Kidney (tissue), 14 donors: ENCODE measurements around the gene UNC5A. TPM values are rescaled to one million over a fixed set of nuclear protein-coding genes. Genes with fewer than 3 reads are reported as not detected.
A peak's percentile ranks its signal among the peaks of the same experiment; 100 is the strongest.
"Not testable (repeated sequence)": the region's sequence is repeated elsewhere in the genome, so short reads cannot be mapped to it uniquely, and the experiment has no call there.

ENCODE experiments used
- DNase-seq, 5 donors: peaks; one replicate each; pipeline ENCODE4 v3.0.0-alpha.2; 2013 to 2020
- FAIRE-seq: peaks from 2 replicates; lab custom pipeline; 2012; peaks lifted over from hg19 to GRCh38; lab: Jason Lieb, UNC
- H3K27ac ChIP-seq, 2 donors: one replicate each; pipeline ENCODE4 v1.7.0; 2013; ENCODE audit warnings: low read depth in 2 of 2, low read length in 2 of 2, inconsistent platforms in 1 of 2
- H3K27me3 ChIP-seq: one replicate; pipeline ENCODE4 v1.7.1; 2013; ENCODE audit warnings: low read length, inconsistent platforms; ENCODE audit not compliant: control insufficient read depth, insufficient read depth
- H3K36me3 ChIP-seq, 3 donors: one replicate each; pipeline versions ENCODE4 v1.7.0 to v1.7.1; 2013; ENCODE audit warnings: low read length in 3 of 3, control low read depth in 1 of 3, inconsistent platforms in 1 of 3; ENCODE audit not compliant: insufficient read depth in 3 of 3, control insufficient read depth in 2 of 3
- H3K4me1 ChIP-seq, 3 donors: one replicate each; pipeline versions ENCODE4 v1.7.0 to v1.7.1; 2013; ENCODE audit warnings: low read length in 3 of 3, inconsistent platforms in 1 of 3, low read depth in 1 of 3; ENCODE audit not compliant: control insufficient read depth in 2 of 3, insufficient read depth in 2 of 3
- H3K4me3 ChIP-seq, 3 donors: one replicate each; pipeline versions ENCODE4 v1.7.0 to v1.8.1; 2013; ENCODE audit warnings: low read length in 3 of 3, control low read depth in 1 of 3, inconsistent platforms in 1 of 3
- H3K9ac ChIP-seq, 3 donors: one replicate each; pipeline versions ENCODE4 v1.7.0 to v1.7.1; 2013; ENCODE audit warnings: low read length in 3 of 3, control low read depth in 1 of 3, inconsistent platforms in 1 of 3
- H3K9me3 ChIP-seq, 3 donors: one replicate each; pipeline versions ENCODE4 v1.7.0 to v1.7.1; 2013; ENCODE audit warnings: low read length in 3 of 3, control low read depth in 1 of 3, inconsistent platforms in 1 of 3; ENCODE audit not compliant: control insufficient read depth in 2 of 3, insufficient read depth in 1 of 3
- intact Hi-C: fragments of 100-400 bp; cut with DNase I; formaldehyde crosslinking; loops from one replicate; pipeline ENCODE4 v1.11.1; 2022
- polyA plus RNA-seq: library from polyadenylated mRNA; stranded (reverse); fragments of 350-450 nt; fragmentation: Illumina TruSeq; extraction: RNeasy Lipid Tissue Mini Kit (QIAGEN cat#74804); gene quantifications from one replicate; pipeline ENCODE4 v1.2.3, GENCODE V29; 2014; ENCODE audit warnings: low read depth, low replicate concordance; ENCODE audit not compliant: insufficient read depth
- total RNA-seq: library from RNA; stranded (reverse); fragmentation: NEBNext Ultra II Directional; extraction: Animal tissue kit (Norgen Biotek cat#: 25700); gene quantifications from one replicate; pipeline ENCODE4 v1.2.1, GENCODE V29; 2021
- TF ChIP-seq, protein P1 (sequence below): IDR thresholded peaks from 3 replicates; pipeline ENCODE4 v1.5.1; 2012; ENCODE audit warnings: mild to moderate bottlenecking, moderate library complexity, borderline replicate concordance; ENCODE audit not compliant: insufficient read depth; ENCODE audit errors: extremely low read depth
- donor health status: control.
- donor health status: control.
- donor health status: control.
- donor health status: control.
- donor health status: control.
- donor health status: DM: yes; HTN: yes; CAD: no.
- donor health status: Normal renal cell carcinoma (clear cell type).

The UNC5A gene
- total and polyA plus RNA-seq, 2 donors from 2014 or later, result 1.5 TPM; not detected in 1

DNA sequence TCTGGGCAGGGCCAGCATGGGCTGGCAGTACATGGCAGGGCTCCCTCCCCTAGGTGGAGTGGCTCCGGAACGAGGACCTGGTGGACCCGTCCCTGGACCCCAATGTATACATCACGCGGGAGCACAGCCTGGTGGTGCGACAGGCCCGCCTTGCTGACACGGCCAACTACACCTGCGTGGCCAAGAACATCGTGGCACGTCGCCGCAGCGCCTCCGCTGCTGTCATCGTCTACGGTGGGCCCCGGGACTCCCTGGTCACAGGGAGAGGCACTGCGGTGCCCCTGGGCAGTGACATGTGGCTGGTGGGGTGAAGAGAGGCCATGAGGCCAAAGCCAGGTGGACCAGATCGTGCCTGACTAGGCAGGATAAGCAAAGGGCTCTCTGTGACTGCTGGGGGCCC is 58.4 kb downstream of the UNC5A start:
- Histone ChIP-seq H3K9me3 (no peaks in the 10 kb centered on the region), H3K36me3 (no peaks in the 10 kb centered on the region), H3K4me3 (no peak overlapping the region), H3K27ac (no peak overlapping the region), H3K9ac (no peak overlapping the region), H3K27me3 (no peaks in the 10 kb centered on the region), H3K4me1 (no peaks in the 10 kb centered on the region)
- DNase-seq (no peak), FAIRE-seq (no peak)
- intact Hi-C loops, result no loop called here
- TF ChIP-seq, protein P1, sequence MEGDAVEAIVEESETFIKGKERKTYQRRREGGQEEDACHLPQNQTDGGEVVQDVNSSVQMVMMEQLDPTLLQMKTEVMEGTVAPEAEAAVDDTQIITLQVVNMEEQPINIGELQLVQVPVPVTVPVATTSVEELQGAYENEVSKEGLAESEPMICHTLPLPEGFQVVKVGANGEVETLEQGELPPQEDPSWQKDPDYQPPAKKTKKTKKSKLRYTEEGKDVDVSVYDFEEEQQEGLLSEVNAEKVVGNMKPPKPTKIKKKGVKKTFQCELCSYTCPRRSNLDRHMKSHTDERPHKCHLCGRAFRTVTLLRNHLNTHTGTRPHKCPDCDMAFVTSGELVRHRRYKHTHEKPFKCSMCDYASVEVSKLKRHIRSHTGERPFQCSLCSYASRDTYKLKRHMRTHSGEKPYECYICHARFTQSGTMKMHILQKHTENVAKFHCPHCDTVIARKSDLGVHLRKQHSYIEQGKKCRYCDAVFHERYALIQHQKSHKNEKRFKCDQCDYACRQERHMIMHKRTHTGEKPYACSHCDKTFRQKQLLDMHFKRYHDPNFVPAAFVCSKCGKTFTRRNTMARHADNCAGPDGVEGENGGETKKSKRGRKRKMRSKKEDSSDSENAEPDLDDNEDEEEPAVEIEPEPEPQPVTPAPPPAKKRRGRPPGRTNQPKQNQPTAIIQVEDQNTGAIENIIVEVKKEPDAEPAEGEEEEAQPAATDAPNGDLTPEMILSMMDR, result no peak

DNA sequence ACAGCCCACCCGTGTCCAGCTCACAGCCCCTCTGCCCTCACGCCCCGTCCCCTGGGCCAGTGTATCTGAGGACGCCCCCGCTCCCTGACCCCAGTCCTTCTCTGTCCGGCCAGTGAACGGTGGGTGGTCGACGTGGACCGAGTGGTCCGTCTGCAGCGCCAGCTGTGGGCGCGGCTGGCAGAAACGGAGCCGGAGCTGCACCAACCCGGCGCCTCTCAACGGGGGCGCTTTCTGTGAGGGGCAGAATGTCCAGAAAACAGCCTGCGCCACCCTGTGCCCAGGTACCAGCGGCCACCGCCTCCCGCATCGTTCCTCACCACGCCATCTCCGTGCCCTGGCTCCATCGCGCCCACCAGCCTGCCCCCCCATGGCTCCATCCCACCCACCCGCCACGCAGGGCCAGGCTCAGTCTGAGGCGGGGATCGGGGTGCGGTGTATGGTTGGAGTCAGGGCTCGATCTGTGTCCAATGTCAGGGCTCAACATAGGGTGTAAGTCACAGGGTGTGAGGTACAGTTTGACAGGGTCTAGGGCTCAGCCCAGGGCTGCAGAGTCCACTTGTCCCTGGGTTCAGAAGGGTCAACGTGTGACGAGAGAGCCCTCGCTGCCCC is 59.2 kb downstream of the UNC5A start:
- H3K9ac ChIP-seq, result no peak overlapping the region

DNA sequence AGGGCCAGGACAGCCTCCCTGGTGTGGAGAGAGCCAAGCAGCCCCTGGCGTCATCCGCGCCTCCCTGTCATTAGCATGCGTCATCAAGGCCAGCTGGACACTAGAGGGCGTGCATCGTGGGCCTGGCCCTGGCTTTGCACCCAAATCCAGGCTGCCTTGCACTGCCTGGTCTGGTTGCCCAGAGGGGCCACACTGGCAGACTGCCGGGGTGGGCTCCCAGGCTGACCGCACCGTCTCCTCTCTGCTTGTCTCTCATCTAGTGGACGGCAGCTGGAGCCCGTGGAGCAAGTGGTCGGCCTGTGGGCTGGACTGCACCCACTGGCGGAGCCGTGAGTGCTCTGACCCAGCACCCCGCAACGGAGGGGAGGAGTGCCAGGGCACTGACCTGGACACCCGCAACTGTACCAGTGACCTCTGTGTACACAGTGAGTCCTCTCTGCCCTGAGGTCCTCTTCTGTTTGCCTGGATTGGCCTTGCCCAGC is 59.8 kb downstream of the UNC5A start:
- Histone ChIP-seq H3K4me3 (no peak overlapping the region), H3K36me3 (no peaks in the 10 kb centered on the region), H3K27me3 (peaks cover 2% of the 10 kb centered on the region), H3K4me1 (no peaks in the 10 kb centered on the region), H3K27ac (no peak overlapping the region), H3K9me3 (no peaks in the 10 kb centered on the region), H3K9ac (no peak overlapping the region)
- TF ChIP-seq, protein P1, result peak; percentile 29
- intact Hi-C loops, result no loop called here
- no peak for FAIRE-seq
- DNase-seq, result peak in 4 of 5 donors; percentile 49 to 70 (median 56)

More for the DNA sequence above, 59.2 kb downstream of the UNC5A start:
- Histone ChIP-seq H3K4me1 (no peaks in the 10 kb centered on the region), H3K27ac (no peak overlapping the region), H3K36me3 (no peaks in the 10 kb centered on the region), H3K9me3 (no peaks in the 10 kb centered on the region), H3K4me3 (no peak overlapping the region), H3K27me3 (no peaks in the 10 kb centered on the region)
- intact Hi-C loops, result no loop called here
- no peak for DNase-seq
- TF ChIP-seq, protein P1, result no peak
- FAIRE-seq, result no peak

DNA sequence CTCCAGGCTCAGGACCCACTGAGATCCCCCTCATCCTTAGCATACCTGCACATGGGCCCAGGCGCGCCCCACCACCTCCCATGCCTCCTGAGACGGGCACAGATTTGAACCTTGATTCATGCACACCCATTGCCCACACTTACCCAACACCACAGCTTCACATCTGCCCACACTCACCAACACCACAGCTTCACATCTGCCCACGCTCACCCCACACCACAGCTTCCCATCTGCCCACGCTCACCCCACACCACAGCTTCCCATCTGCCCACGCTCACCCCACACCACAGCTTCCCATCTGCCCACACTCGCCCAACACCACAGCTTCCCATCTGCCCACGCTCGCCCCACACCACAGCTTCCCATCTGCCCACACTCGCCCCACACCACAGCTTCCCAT is 60.3 kb downstream of the UNC5A start:
- intact Hi-C loops, H3K4me1 ChIP-seq, H3K4me3 ChIP-seq, H3K27ac ChIP-seq, H3K9me3 ChIP-seq, H3K9ac ChIP-seq, H3K27me3 ChIP-seq, FAIRE-seq, H3K36me3 ChIP-seq, DNase-seq: not testable (repeated sequence)

DNA sequence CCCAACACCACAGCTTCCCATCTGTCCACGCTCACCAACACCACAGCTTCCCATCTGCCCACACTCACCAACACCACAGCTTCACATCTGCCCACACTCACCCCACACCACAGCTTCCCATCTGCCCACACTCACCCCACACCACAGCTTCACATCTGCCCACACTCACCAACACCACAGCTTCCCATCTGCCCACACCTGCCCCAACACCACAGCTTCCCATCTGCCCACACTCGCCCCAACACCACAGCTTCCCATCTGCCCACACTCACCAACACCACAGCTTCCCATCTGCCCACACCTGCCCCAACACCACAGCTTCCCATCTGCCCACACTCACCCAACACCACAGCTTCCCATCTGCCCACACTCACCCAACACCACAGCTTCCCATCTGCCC is 62.2 kb downstream of the UNC5A start:
- H3K9ac ChIP-seq, H3K36me3 ChIP-seq, intact Hi-C loops, H3K27me3 ChIP-seq, H3K9me3 ChIP-seq, H3K4me1 ChIP-seq, H3K4me3 ChIP-seq, DNase-seq, FAIRE-seq, H3K27ac ChIP-seq: not testable (repeated sequence)

DNA sequence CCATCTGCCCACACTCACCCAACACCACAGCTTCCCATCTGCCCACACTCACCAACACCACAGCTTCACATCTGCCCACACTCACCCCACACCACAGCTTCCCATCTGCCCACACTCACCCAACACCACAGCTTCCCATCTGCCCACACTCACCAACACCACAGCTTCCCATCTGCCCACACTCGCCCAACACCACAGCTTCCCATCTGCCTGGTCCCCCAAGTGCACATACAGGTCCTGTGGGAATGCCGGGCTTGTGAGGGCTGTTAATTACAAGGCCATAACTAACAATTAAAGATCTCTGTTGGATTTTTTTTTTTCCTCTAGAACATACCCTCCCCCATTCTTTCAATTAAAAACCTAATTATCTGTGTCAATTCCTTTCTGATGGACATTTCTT is 62.7 kb downstream of the UNC5A start:
- not testable (repeated sequence) for H3K4me1 ChIP-seq, H3K4me3 ChIP-seq

More for the DNA sequence above, 62.7 kb downstream of the UNC5A start:
- H3K36me3 ChIP-seq, intact Hi-C loops, H3K9ac ChIP-seq, DNase-seq, H3K27me3 ChIP-seq, FAIRE-seq, H3K27ac ChIP-seq, H3K9me3 ChIP-seq: not testable (repeated sequence)
